ENCODE data around the gene IGSF1. TPM values are rescaled to one million over a fixed set of nuclear protein-coding genes. Genes with fewer than 3 reads are reported as not detected.

The IGSF1 gene
- total RNA-seq, 4 donors from 2014 or later = 1.2 to 4.3 (median 3.0) TPM

GRCh38 chrX:131277543-131278136 lies 11.5 kb downstream of the IGSF1 start:
- Histone ChIP-seq H3K9me3 (no peaks in the 10 kb centered on the region), H3K4me1 (no peaks in the 10 kb centered on the region), H3K36me3 (no peaks in the 10 kb centered on the region), H3K27ac (replicated peaks in 1 of 4) (no peak overlapping the region), H3K4me3 (no peak overlapping the region), H3K27me3 (peaks cover 0 to 3% (median 0%) of the 10 kb centered on the region in 4 donors)
- 64% methylated on average over 11 of the region's 11 CpGs for WGBS
- TF ChIP-seq POLR2A (IDR thresholded peaks at IDR 0.05; ENCODE audit: low read depth) (no peak), POLR2AphosphoS5 (IDR thresholded peaks at IDR 0.05) (no peak), EP300 (IDR thresholded peaks at IDR 0.05) (no peak), CTCF (IDR thresholded peaks at IDR 0.05) (no peak)
- no peak for DNase-seq (ENCODE audit: extremely low spot score)
- intact Hi-C loops (cut with DNase I) = no loop called here

GRCh38 chrX:131273011-131273410 lies 16.1 kb downstream of the IGSF1 start:
- Histone ChIP-seq H3K36me3 (no peaks in the 10 kb centered on the region), H3K27me3 (no peaks in the 10 kb centered on the region), H3K9me3 (no peaks in the 10 kb centered on the region), H3K4me3 (no peak overlapping the region), H3K4me1 (no peaks in the 10 kb centered on the region), H3K27ac (replicated peaks in 1 of 4) (no peak overlapping the region)
- no peak for TF ChIP-seq POLR2AphosphoS5 (IDR thresholded peaks at IDR 0.05)
- no peak for TF ChIP-seq EP300 (IDR thresholded peaks at IDR 0.05)
- TF ChIP-seq CTCF (IDR thresholded peaks at IDR 0.05) = no peak
- TF ChIP-seq POLR2A (IDR thresholded peaks at IDR 0.05; ENCODE audit: low read depth) = no peak
- WGBS = 90% methylated on average over 5 of the region's 5 CpGs
- intact Hi-C loops (cut with DNase I) = no loop called here
- DNase-seq (ENCODE audit: extremely low spot score) = no peak

- no peak for DNase-seq (ENCODE audit: extremely low spot score)
- TF ChIP-seq EP300 (IDR thresholded peaks at IDR 0.05) (no peak), POLR2A (IDR thresholded peaks at IDR 0.05; ENCODE audit: low read depth) (no peak), CTCF (IDR thresholded peaks at IDR 0.05) (no peak), POLR2AphosphoS5 (IDR thresholded peaks at IDR 0.05) (no peak)
- no peaks in the 10 kb centered on the region for H3K4me1 ChIP-seq
- H3K27me3 ChIP-seq = no peaks in the 10 kb centered on the region
- 41% methylated on average over 3 of the region's 3 CpGs for WGBS
- H3K4me3 ChIP-seq = no peak overlapping the region
- intact Hi-C loops (cut with DNase I) = no loop called here
- no peaks in the 10 kb centered on the region for H3K36me3 ChIP-seq
- no peaks in the 10 kb centered on the region for H3K9me3 ChIP-seq
- H3K27ac ChIP-seq (replicated peaks in 1 of 4) = no peak overlapping the region
Measured at GRCh38 chrX:131271826-131272225, 17.3 kb downstream of the IGSF1 start.

GRCh38 chrX:131271274-131271673 lies 17.8 kb downstream of the IGSF1 start:
- WGBS = 27% methylated on average over 3 of the region's 3 CpGs
- TF ChIP-seq POLR2AphosphoS5 (IDR thresholded peaks at IDR 0.05) (no peak), POLR2A (IDR thresholded peaks at IDR 0.05; ENCODE audit: low read depth) (no peak)

GRCh38 chrX:131270080-131270479 lies 19.0 kb downstream of the IGSF1 start:
- DNase-seq (ENCODE audit: extremely low spot score) = no peak
- WGBS = 52% methylated on average over 1 of the region's 1 CpG
- no peaks in the 10 kb centered on the region for H3K27me3 ChIP-seq
- no peaks in the 10 kb centered on the region for H3K9me3 ChIP-seq
- intact Hi-C loops (cut with DNase I) = no loop called here
- H3K27ac ChIP-seq (replicated peaks in 1 of 4) = no peak overlapping the region
- no peak overlapping the region for H3K4me3 ChIP-seq
- no peaks in the 10 kb centered on the region for H3K4me1 ChIP-seq
- no peaks in the 10 kb centered on the region for H3K36me3 ChIP-seq
- TF ChIP-seq EP300 (IDR thresholded peaks at IDR 0.05) (no peak), CTCF (IDR thresholded peaks at IDR 0.05) (no peak), POLR2AphosphoS5 (IDR thresholded peaks at IDR 0.05) (no peak), POLR2A (IDR thresholded peaks at IDR 0.05; ENCODE audit: low read depth) (no peak)

More at GRCh38 chrX:131271274-131271673, 17.8 kb downstream of the IGSF1 start:
- Histone ChIP-seq H3K4me3 (no peak overlapping the region), H3K36me3 (no peaks in the 10 kb centered on the region), H3K27me3 (no peaks in the 10 kb centered on the region), H3K27ac (replicated peaks in 1 of 4) (no peak overlapping the region), H3K4me1 (no peaks in the 10 kb centered on the region), H3K9me3 (no peaks in the 10 kb centered on the region)
- intact Hi-C loops (cut with DNase I) = no loop called here
- DNase-seq (ENCODE audit: extremely low spot score) = no peak

Measured in esophagus muscularis mucosa (tissue), 4 donors.